ENCODE data around the gene ANK3. TPM values are rescaled to one million over a fixed set of nuclear protein-coding genes. Genes with fewer than 3 reads are reported as not detected.

ANK3 gene
- total RNA-seq, 6 experiments from 2014 or later, result 7.8 to 25.7 (median 16.6) TPM

DNA sequence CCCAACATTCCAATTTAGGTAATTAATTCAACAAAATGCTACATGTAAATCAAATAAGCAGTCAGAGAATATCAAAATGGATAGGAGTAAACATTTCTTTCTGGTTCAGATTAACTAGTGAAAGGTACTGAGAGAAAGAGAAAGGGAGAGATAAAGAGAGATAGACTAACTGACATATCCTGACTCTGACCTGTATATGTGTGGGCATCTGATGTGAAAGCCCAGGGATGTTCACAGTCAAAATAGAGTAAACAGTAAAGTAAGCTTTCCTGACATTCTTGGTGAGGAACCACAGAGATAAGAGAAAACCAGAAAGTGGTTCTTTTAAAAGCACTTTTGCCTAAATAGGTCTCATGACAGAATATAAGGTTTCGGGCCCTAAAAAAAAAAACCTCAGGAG lies 37.5 kb upstream of the ANK3 start:
- H3K9me3 ChIP-seq, result no peaks in the 10 kb centered on the region
- ATAC-seq (peak in 1 of 4 donors; percentile 18), DNase-seq (no peak)
- no peaks in the 10 kb centered on the region for H3K36me3 ChIP-seq
- no peak overlapping the region for H3K4me3 ChIP-seq
- H3K27me3 ChIP-seq, result no peaks in the 10 kb centered on the region
- intact Hi-C loops (cut with DNase I), result no loop called here
- WGBS (ENCODE audit: insufficient coverage, low coverage, low lambda C conversion rate, missing lambda C conversion rate), result 100% methylated on average over 1 of the region's 1 CpG
- peaks cover 0 to 22% (median 9%) of the 10 kb centered on the region in 4 donors for H3K4me1 ChIP-seq
- no peak overlapping the region for H3K27ac ChIP-seq
- no peak for TF ChIP-seq POLR2A (IDR thresholded peaks at IDR 0.05)
- TF ChIP-seq, protein P1, sequence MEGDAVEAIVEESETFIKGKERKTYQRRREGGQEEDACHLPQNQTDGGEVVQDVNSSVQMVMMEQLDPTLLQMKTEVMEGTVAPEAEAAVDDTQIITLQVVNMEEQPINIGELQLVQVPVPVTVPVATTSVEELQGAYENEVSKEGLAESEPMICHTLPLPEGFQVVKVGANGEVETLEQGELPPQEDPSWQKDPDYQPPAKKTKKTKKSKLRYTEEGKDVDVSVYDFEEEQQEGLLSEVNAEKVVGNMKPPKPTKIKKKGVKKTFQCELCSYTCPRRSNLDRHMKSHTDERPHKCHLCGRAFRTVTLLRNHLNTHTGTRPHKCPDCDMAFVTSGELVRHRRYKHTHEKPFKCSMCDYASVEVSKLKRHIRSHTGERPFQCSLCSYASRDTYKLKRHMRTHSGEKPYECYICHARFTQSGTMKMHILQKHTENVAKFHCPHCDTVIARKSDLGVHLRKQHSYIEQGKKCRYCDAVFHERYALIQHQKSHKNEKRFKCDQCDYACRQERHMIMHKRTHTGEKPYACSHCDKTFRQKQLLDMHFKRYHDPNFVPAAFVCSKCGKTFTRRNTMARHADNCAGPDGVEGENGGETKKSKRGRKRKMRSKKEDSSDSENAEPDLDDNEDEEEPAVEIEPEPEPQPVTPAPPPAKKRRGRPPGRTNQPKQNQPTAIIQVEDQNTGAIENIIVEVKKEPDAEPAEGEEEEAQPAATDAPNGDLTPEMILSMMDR (IDR thresholded peaks at IDR 0.05), result no peak

DNA sequence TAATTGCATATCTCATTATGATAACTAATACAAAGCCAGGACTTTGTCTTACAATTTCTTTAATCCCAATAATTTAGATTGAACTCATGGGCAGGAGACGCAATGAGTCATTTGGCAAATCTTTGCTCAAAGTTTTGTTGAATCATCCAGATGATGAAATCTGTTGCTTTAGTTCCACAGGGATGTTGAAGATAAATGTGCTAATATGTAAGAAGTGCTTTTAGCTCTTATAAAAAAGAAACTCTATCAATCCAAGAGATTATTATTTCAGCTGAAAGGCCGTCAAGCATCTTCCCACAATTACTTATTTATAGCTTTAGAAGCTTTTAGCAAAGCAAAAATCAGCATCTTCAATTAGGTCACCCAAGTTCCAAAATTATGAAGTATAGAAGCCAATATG lies 36.8 kb upstream of the ANK3 start:
- peak in 3 of 4 donors; percentile 40 to 59 (median 42) for ATAC-seq

DNA sequence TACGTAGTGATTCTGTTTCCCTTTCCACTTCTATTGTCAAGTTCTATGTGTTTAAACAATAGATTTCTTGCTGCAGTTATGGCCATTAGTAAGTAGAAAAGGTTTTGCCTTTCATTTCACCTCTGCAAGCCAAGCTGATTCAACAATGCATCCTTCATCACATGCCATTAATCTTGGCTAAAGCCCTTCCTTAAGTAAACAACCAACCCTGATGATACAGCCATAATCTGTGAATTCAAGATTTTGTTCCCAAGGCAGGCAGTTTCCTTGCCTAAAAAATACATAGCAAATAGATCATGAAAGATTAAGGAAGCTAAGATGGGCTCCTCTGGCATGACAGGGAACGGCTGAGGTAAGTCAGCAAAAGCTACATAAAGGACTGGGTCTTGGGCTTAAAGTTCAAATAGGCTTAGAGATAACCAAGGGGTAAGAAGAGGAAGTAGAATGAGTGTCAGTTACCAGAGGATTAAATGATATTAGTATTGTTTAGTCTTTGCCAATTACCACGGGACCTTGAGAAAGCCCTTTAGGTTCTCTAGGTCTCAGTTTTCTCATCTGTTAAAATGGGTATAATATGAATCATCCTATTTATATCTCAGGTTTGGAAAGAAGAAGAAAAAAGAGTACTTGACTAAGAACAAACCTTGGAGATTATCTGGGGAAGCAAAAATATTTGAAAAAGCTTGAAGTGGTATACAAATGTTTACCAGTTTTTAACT lies 35.9 kb upstream of the ANK3 start:
- Histone ChIP-seq H3K4me3 (no peak overlapping the region), H3K9me3 (no peaks in the 10 kb centered on the region), H3K27ac (no peak overlapping the region), H3K36me3 (no peaks in the 10 kb centered on the region), H3K4me1 (peaks cover 0 to 35% (median 15%) of the 10 kb centered on the region in 4 donors), H3K27me3 (no peaks in the 10 kb centered on the region)
- ATAC-seq (no peak), DNase-seq (no peak)
- TF ChIP-seq, protein P1 (IDR thresholded peaks at IDR 0.05), result no peak
- no peak for TF ChIP-seq POLR2A (IDR thresholded peaks at IDR 0.05)
- intact Hi-C loops (cut with DNase I), result no loop called here
- WGBS (ENCODE audit: insufficient coverage, low coverage, low lambda C conversion rate, missing lambda C conversion rate), result 77% methylated on average over 3 of the region's 3 CpGs

More for the DNA sequence above, 36.8 kb upstream of the ANK3 start:
- TF ChIP-seq POLR2A (IDR thresholded peaks at IDR 0.05), result no peak
- TF ChIP-seq, protein P1 (IDR thresholded peaks at IDR 0.05), result no peak
- Histone ChIP-seq H3K27me3 (no peaks in the 10 kb centered on the region), H3K9me3 (no peaks in the 10 kb centered on the region), H3K27ac (no peak overlapping the region), H3K4me3 (no peak overlapping the region), H3K4me1 (peaks cover 0 to 29% (median 12%) of the 10 kb centered on the region in 4 donors), H3K36me3 (no peaks in the 10 kb centered on the region)
- DNase-seq, result no peak
- 51% methylated on average over 2 of the region's 2 CpGs for WGBS (ENCODE audit: insufficient coverage, low coverage, low lambda C conversion rate, missing lambda C conversion rate)
- intact Hi-C loops (cut with DNase I), result no loop called here

DNA sequence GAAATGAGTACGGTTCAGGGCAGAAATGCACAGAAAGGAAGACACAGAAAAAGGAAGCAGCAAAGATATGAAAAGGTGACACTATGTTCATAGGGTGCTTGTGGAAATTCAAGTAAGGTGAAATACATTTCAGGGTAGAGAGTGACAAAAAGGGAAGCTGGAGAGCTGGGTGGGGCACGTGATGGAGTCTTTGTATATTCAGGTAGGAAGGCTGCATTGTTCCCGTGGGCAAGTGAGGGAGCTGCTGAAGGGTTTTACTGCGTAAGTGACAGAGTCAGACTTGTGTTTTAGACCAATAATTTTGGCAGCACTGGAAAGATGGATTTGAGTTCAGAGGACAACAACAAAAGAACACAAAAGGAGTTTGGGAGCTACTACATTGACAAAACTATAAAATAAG lies 35.3 kb upstream of the ANK3 start:
- peaks cover 0 to 33% (median 15%) of the 10 kb centered on the region in 4 donors for H3K4me1 ChIP-seq
- ATAC-seq, result no peak
- TF ChIP-seq, protein P1 (IDR thresholded peaks at IDR 0.05), result no peak
- no peak for TF ChIP-seq POLR2A (IDR thresholded peaks at IDR 0.05)
- WGBS (ENCODE audit: insufficient coverage, low coverage, low lambda C conversion rate, missing lambda C conversion rate), result 51% methylated on average over 4 of the region's 4 CpGs
- no peak for DNase-seq
- H3K4me3 ChIP-seq, result no peak overlapping the region
- no peak overlapping the region for H3K27ac ChIP-seq
- intact Hi-C loops (cut with DNase I), result no loop called here
- H3K9me3 ChIP-seq, result no peaks in the 10 kb centered on the region
- no peaks in the 10 kb centered on the region for H3K36me3 ChIP-seq
- H3K27me3 ChIP-seq, result no peaks in the 10 kb centered on the region
